Heart left ventricle (tissue), 16 donors: ENCODE results near the gene KCNH5. TPM values are rescaled to one million over a fixed set of nuclear protein-coding genes. Genes with fewer than 3 reads are reported as not detected.

Experiments
- ATAC-seq, 4 donors: fragments of 200-7000 bp; cut with Tn5 transposase; one replicate each; pipeline ENCODE4 v1.9.1; 2020 to 2022; ENCODE audit warnings: moderate library complexity in 4 of 4, mild to moderate bottlenecking in 3 of 4, moderate number of reproducible peaks in 1 of 4
- DNase-seq, 5 donors: peaks; one replicate each; pipeline ENCODE4 v3.0.0-alpha.2; 2020
- H3K27ac ChIP-seq, 12 donors: fragments of 200-600 bp; sonication (generic) in 4 of 12; one replicate each; pipeline versions ENCODE4 v1.5.0 to v1.8.0; 2016 to 2022; ENCODE audit warnings: mild to moderate bottlenecking in 2 of 12
- H3K27me3 ChIP-seq, 9 donors: fragments of 200-600 bp; sonication (generic) in 2 of 9; one replicate each; pipeline versions ENCODE4 v1.5.1 to v1.8.0; 2016 to 2022; ENCODE audit warnings: mild to moderate bottlenecking in 3 of 9
- H3K36me3 ChIP-seq, 9 donors: fragments of 200-600 bp; sonication (generic) in 2 of 9; one replicate each; pipeline versions ENCODE4 v1.5.0 to v1.8.0; 2018 to 2022; ENCODE audit warnings: mild to moderate bottlenecking in 2 of 9
- H3K4me1 ChIP-seq, 12 donors: fragments of 200-600 bp; sonication (generic) in 4 of 12; one replicate each; pipeline versions ENCODE4 v1.5.0 to v1.8.0; 2016 to 2022; ENCODE audit warnings: mild to moderate bottlenecking in 3 of 12
- H3K4me3 ChIP-seq, 12 donors: fragments of 200-600 bp; sonication (generic) in 4 of 12; one replicate each; pipeline versions ENCODE4 v1.5.0 to v1.8.0; 2017 to 2022; ENCODE audit warnings: mild to moderate bottlenecking in 9 of 12, moderate library complexity in 4 of 12
- H3K9me3 ChIP-seq, 12 donors: fragments of 200-600 bp; sonication (generic) in 4 of 12; one replicate each; pipeline versions ENCODE4 v1.5.0 to v1.8.0; 2016 to 2022; ENCODE audit warnings: mild to moderate bottlenecking in 1 of 12
- CTCF ChIP-seq, 12 donors: fragments of 200-600 bp; sonication (generic) in 4 of 12; IDR thresholded peaks; one replicate each; pipeline versions ENCODE4 v1.5.0 to v1.8.0; 2018 to 2022; ENCODE audit warnings: antibody characterized with exemption in 12 of 12, mild to moderate bottlenecking in 5 of 12
- POLR2A ChIP-seq, 2 donors: fragments of 450-650 bp; IDR thresholded peaks; one replicate each; pipeline ENCODE4 v1.6.1; 2017; ENCODE audit warnings: antibody characterized with exemption in 2 of 2, mild to moderate bottlenecking in 2 of 2, moderate library complexity in 2 of 2
- WGBS, 4 donors: extraction: QIAGEN DNeasy Blood & Tissue Kit in 2 of 4; methylation state at CpG; one replicate each; pipeline versions ENCODE4 v1.1.5 to v1.1.7; 2013 to 2018; 5-methylcytosine and 5-hydroxymethylcytosine counted together
- intact Hi-C, 10 donors: fragments of 100-400 bp; cut with DNase I; formaldehyde crosslinking; loops; one replicate each; pipeline versions ENCODE4 v1.11.1 to v1.14.2; 2022
- polyA plus RNA-seq, 2 donors: library from polyadenylated mRNA; stranded (reverse); fragments of 200-250 nt; gene quantifications; one replicate each; pipeline ENCODE4 v1.2.3, GENCODE V29; 2013
- total RNA-seq, 9 donors: library from RNA; depleted of rRNA in 2 of 9; stranded (reverse); fragments of >200 nt in 2 of 9; fragmentation: NEBNext Ultra II Directional in 3 of 9; extraction: Animal tissue kit (Norgen Biotek cat#: 25700) in 3 of 9; gene quantifications; one replicate each; pipeline versions ENCODE4 v1.1.0 to v1.2.4, GENCODE V29; 2016 to 2023
- donor health status: ischemic (EF 13 %, LVEDD 7.1; RV severe dilation, severe dysfunction).
- donor health status: healthy with polysubstance abuse.
- donor health status: DM: no; HTN: yes; CAD: no.
- donor health status: DM: no; HTN: no; CAD: no.
- donor health status: ischemic (EF 25% LVEDD 6.9; RV normal size, moderate dysfunction).
- donor health status: ischemic (EF 25% LVEDD 5.7; RV mildly dilated, moderate dysfunction).
- donor health status: healthy.
- donor health status: DM: yes; HTN: yes; CAD: no.
- donor health status: ischemic (EF 35%, LVEDD 5.7; RV mildly dilated, moderate dysfunction).
- donor health status: nonischemic (EF 11% LVEDD 7.7; RV severe dilation, severe dysfunction).
- donor health status: DM: yes; HTN: yes; CAD: no.
- donor health status: PGD.
- donor health status: ischemic (EF 29% LVEDD 5.4; RV normal size, mild dysfunction).
- donor health status: nonischemic (EF 23%, LVEDD 6.1; RV moderate dilation, normal function).

Gene KCNH5
- total and polyA plus RNA-seq, 11 donors, result 0.17 to 0.66 TPM; not detected in 9

DNA sequence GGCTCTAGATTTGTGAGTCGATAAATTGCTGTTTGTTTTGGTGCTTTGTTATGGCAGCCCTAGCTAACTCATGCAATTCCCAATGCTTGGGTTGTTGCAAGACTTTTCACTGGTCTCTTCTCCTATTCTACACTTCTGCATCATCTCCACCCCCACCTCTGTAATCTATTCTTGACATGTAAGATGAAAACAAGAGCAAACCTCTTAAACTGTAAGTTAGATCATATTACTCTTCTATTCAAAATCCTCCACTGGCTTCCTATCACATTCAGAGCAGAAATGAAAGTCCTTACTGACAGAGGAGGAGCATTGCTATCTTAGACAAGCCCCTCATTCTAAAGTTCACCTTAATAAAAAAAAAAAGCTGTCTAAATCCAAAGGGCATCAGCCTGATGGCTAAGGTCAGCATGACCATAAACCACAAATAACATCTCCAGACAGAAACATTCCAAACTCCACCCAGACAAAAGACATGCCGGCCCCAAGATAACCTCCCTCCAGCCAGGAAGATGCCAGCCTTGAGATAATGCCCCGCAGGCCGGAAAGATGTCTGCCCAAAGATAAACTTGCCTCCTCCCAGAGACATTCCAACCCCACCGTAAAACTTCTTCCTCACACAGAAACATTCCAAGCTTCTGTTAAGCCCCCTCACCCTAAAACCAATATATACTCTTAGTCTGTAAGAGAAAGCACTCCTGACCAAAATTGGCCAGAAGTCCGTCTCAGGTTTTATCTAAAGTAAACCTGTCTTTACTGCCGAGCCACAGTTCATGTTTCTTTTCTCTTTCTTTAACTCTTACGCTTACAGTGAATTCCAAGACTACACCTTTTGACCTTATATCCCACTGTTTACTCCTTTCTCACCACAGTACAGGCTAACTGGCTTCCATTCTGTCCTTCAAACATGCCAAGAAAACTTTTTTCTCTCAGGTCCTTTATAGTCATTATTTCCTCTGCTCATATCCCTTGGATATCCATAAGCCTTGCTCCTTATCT, 308.9 kb downstream of the KCNH5 start:
- Histone ChIP-seq H3K36me3 (no peaks in the 10 kb centered on the region), H3K4me3 (no peak overlapping the region), H3K4me1 (no peaks in the 10 kb centered on the region), H3K27ac (no peak overlapping the region), H3K9me3 (peaks cover 0 to 5% (median 0%) of the 10 kb centered on the region in 12 donors), H3K27me3 (peaks cover 0 to 3% (median 0%) of the 10 kb centered on the region in 9 donors)
- ATAC-seq (no peak), DNase-seq (no peak)
- WGBS, 4 donors, result 58 to 68% (median 61%) methylated on average over 8 of the region's 8 CpGs
- intact Hi-C loops, result no loop called here
- TF ChIP-seq CTCF (IDR thresholded peaks at IDR 0.05) (no peak), POLR2A (IDR thresholded peaks at IDR 0.05) (no peak)

DNA sequence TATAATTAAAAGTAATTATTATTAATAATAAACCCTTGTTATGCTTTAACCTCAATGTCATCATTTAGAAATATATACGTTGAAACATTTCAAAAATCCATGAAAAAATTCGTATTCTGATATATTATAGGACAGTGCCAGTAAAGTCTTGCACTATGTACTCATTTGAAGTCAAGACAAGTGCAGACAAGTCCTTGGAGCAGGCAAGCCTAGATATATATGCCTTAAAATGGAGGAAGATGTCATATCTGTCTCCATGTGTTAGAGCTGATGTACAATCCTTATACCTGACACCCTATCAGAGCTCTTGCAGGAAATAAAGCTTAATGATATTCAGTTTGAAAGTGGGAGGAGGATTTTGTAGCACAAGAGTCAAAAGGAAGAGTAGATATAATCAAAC, 310.4 kb downstream of the KCNH5 start:
- H3K27ac ChIP-seq, result no peak overlapping the region
- intact Hi-C loops, result no loop called here
- no peak overlapping the region for H3K4me3 ChIP-seq
- DNase-seq, result no peak
- peaks cover 0 to 5% (median 0%) of the 10 kb centered on the region in 12 donors for H3K9me3 ChIP-seq
- no peaks in the 10 kb centered on the region for H3K27me3 ChIP-seq
- H3K36me3 ChIP-seq, result no peaks in the 10 kb centered on the region
- H3K4me1 ChIP-seq, result no peaks in the 10 kb centered on the region
- ATAC-seq, result no peak
- WGBS, 4 donors, result 67 to 77% (median 72%) methylated on average over 2 of the region's 2 CpGs
- TF ChIP-seq CTCF (IDR thresholded peaks at IDR 0.05), result no peak
- TF ChIP-seq POLR2A (IDR thresholded peaks at IDR 0.05), result no peak

DNA sequence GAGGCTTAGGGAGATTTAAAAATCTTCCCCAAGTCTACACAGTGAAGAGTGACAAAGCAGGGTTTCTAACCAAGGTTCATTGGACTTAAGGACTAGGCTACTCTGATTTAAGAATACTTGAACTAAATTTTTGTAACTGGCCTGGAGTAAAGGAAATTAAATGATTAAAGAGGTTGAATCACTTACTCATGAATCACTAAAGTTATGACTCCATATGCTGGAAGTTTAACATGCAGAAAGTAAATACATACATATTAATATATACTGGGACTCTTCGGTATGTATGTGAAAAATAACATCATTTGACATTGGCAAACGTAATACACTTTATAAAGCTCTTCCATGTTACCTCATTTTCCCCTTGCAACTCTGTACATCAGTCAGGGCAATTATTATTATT, 322.9 kb downstream of the KCNH5 start:
- no peaks in the 10 kb centered on the region for H3K9me3 ChIP-seq
- H3K27ac ChIP-seq, result no peak overlapping the region
- H3K4me1 ChIP-seq, result no peaks in the 10 kb centered on the region
- no peak overlapping the region for H3K4me3 ChIP-seq
- ATAC-seq (no peak), DNase-seq (no peak)
- TF ChIP-seq POLR2A (IDR thresholded peaks at IDR 0.05) (no peak), CTCF (IDR thresholded peaks at IDR 0.05) (no peak)
- no peaks in the 10 kb centered on the region for H3K27me3 ChIP-seq
- no peaks in the 10 kb centered on the region for H3K36me3 ChIP-seq
- WGBS, 4 donors, result 62 to 84% (median 78%) methylated on average over 2 of the region's 2 CpGs
- intact Hi-C loops, result no loop called here

DNA sequence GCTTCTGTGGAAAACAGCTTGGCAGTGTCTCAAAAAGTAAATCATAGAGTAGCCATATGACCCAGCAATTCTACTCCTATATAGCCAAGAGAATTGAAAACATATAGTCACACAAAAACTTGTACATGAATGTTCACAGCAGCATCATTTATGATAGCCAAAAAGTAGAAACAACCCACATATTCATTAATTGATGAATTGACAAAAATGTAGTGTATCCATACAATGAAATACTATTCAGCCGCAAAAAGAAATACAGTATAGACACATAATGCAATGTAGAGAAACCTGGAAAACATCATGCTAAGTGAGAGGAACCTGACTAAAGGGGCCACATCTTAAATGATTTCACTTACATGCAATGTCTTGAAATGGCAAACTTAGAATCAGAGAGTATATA, 326.6 kb downstream of the KCNH5 start:
- Histone ChIP-seq H3K9me3 (no peaks in the 10 kb centered on the region), H3K27ac (no peak overlapping the region), H3K4me3 (no peak overlapping the region), H3K4me1 (no peaks in the 10 kb centered on the region), H3K27me3 (no peaks in the 10 kb centered on the region), H3K36me3 (no peaks in the 10 kb centered on the region)
- DNase-seq (no peak), ATAC-seq (no peak)
- intact Hi-C loops, result no loop called here
- TF ChIP-seq POLR2A (IDR thresholded peaks at IDR 0.05) (no peak), CTCF (IDR thresholded peaks at IDR 0.05) (no peak)
- WGBS, 4 donors, result 95 to 99% (median 96%) methylated on average over 1 of the region's 1 CpG
